Colonic mucosa (tissue), 4 donors: ENCODE data around the gene RABEP1. TPM values are rescaled to one million over a fixed set of nuclear protein-coding genes. Genes with fewer than 3 reads are reported as not detected.
A peak's percentile ranks its signal among the peaks of the same experiment; 100 is the strongest.

Experiments used
- DNase-seq: peaks from one replicate; pipeline ENCODE4 v3.0.0-alpha.2; 2020
- H3K27ac ChIP-seq: fragments of 200-600 bp; one replicate; pipeline ENCODE4 v1.8.0; 2021
- H3K27me3 ChIP-seq: fragments of 200-600 bp; one replicate; pipeline ENCODE4 v1.8.0; 2021
- H3K36me3 ChIP-seq: fragments of 200-600 bp; one replicate; pipeline ENCODE4 v1.8.0; 2021
- H3K4me1 ChIP-seq: fragments of 200-600 bp; one replicate; pipeline ENCODE4 v1.8.0; 2021; ENCODE audit warnings: mild to moderate bottlenecking
- H3K4me3 ChIP-seq: fragments of 200-600 bp; one replicate; pipeline ENCODE4 v1.8.0; 2021
- H3K9ac ChIP-seq, 2 donors: one replicate each; pipeline ENCODE4 v1.7.0; 2013; ENCODE audit warnings: control low read depth in 2 of 2, low read depth in 2 of 2, low read length in 2 of 2
- H3K9me3 ChIP-seq: fragments of 200-600 bp; one replicate; pipeline ENCODE4 v1.8.0; 2021
- CTCF ChIP-seq: fragments of 200-600 bp; IDR thresholded peaks from one replicate; pipeline ENCODE4 v1.8.0; 2022; ENCODE audit warnings: antibody characterized with exemption, mild to moderate bottlenecking
- intact Hi-C: fragments of 100-400 bp; cut with DNase I; formaldehyde crosslinking; loops from one replicate; pipeline ENCODE4 v1.14.1; 2022
- total RNA-seq, 2 donors: library from RNA; stranded (reverse); fragmentation: NEBNext Ultra II Directional in 1 of 2; extraction: Animal tissue kit (Norgen Biotek cat#: 25700) in 1 of 2; gene quantifications; one replicate each; pipeline ENCODE4 v1.2.1, GENCODE V29; 2021
- donor health status: healthy.
- donor health status: DM: no; HTN: no; CAD: no.
- donor health status: DM: no; HTN: no; CAD: no.

The RABEP1 gene
- total RNA-seq, 2 donors from 2014 or later, result 22.6 to 23.2 TPM

GRCh38 chr17:5282642-5283217 lies 646 bp downstream of the RABEP1 start:
- Histone ChIP-seq H3K9ac (peak overlapping the region; percentile 71 to 89), H3K27ac (no peak overlapping the region), H3K4me1 (peaks cover 6% of the 10 kb centered on the region), H3K4me3 (peak overlapping the region; percentile 68), H3K27me3 (no peaks in the 10 kb centered on the region), H3K36me3 (no peaks in the 10 kb centered on the region), H3K9me3 (no peaks in the 10 kb centered on the region)
- peak; percentile 29 for DNase-seq
- TF ChIP-seq CTCF, result no peak
- intact Hi-C loops, result no loop called here

GRCh38 chr17:5283571-5284315 lies 1.7 kb downstream of the RABEP1 start:
- Histone ChIP-seq H3K27ac (no peak overlapping the region), H3K36me3 (no peaks in the 10 kb centered on the region), H3K27me3 (no peaks in the 10 kb centered on the region), H3K9me3 (no peaks in the 10 kb centered on the region), H3K4me3 (no peak overlapping the region), H3K4me1 (peaks cover 6% of the 10 kb centered on the region), H3K9ac (peak overlapping the region in 1 of 2 donors; percentile 36)
- no peak for TF ChIP-seq CTCF
- intact Hi-C loops, result no loop called here
- no peak for DNase-seq

- Histone ChIP-seq H3K9ac (no peak overlapping the region), H3K9me3 (no peaks in the 10 kb centered on the region)
These were observed 2.6 kb downstream of the RABEP1 start for GRCh38 chr17:5284681-5285080.

GRCh38 chr17:5286846-5287245 lies 4.8 kb downstream of the RABEP1 start:
- intact Hi-C loops, result no loop called here
- Histone ChIP-seq H3K4me3 (no peak overlapping the region), H3K36me3 (no peaks in the 10 kb centered on the region), H3K27me3 (no peaks in the 10 kb centered on the region), H3K27ac (no peak overlapping the region), H3K9me3 (no peaks in the 10 kb centered on the region), H3K9ac (no peak overlapping the region), H3K4me1 (peaks cover 6% of the 10 kb centered on the region)
- TF ChIP-seq CTCF, result no peak
- no peak for DNase-seq

More at GRCh38 chr17:5284681-5285080, 2.6 kb downstream of the RABEP1 start:
- DNase-seq, result no peak
- Histone ChIP-seq H3K36me3 (no peaks in the 10 kb centered on the region), H3K4me3 (no peak overlapping the region), H3K4me1 (peaks cover 6% of the 10 kb centered on the region), H3K27me3 (no peaks in the 10 kb centered on the region), H3K27ac (no peak overlapping the region)
- intact Hi-C loops, result no loop called here
- no peak for TF ChIP-seq CTCF

GRCh38 chr17:5291683-5292350 lies 9.7 kb downstream of the RABEP1 start:
- H3K4me1 ChIP-seq, result no peaks in the 10 kb centered on the region
- H3K4me3 ChIP-seq, result no peak overlapping the region
- no peak for DNase-seq
- no peaks in the 10 kb centered on the region for H3K9me3 ChIP-seq
- no peak overlapping the region for H3K27ac ChIP-seq
- no peaks in the 10 kb centered on the region for H3K27me3 ChIP-seq
- intact Hi-C loops, result no loop called here
- H3K36me3 ChIP-seq, result no peaks in the 10 kb centered on the region
- H3K9ac ChIP-seq, result no peak overlapping the region
- TF ChIP-seq CTCF, result no peak
